Prostate gland (tissue), 2 donors: Measurements from ENCODE around the gene IPCEF1. TPM values are rescaled to one million over a fixed set of nuclear protein-coding genes. Genes with fewer than 3 reads are reported as not detected.
A peak's percentile ranks its signal among the peaks of the same experiment; 100 is the strongest.
"Not testable (repeated sequence)": the region's sequence is repeated elsewhere in the genome, so short reads cannot be mapped to it uniquely, and the experiment has no call there.

Source experiments
- DNase-seq: peaks from one replicate; pipeline ENCODE4 v3.0.0-alpha.2; 2019; ENCODE audit warnings: low spot score
- H3K27ac ChIP-seq, 2 donors: fragments of 200-600 bp; sonication (generic); 2 replicates each; pipeline ENCODE4 v1.5.1; 2017 to 2019
- H3K27me3 ChIP-seq: fragments of 200-600 bp; sonication (generic); replicated peaks from 2 replicates; pipeline ENCODE4 v1.5.1; 2019; ENCODE audit not compliant: insufficient read depth
- H3K36me3 ChIP-seq, 2 donors: fragments of 200-600 bp; sonication (generic); 1 replicate in 1 of 2; 2 replicates in 1 of 2; pipeline versions ENCODE4 v1.5.1 to v1.8.1; 2017 to 2019
- H3K4me1 ChIP-seq: fragments of 200-600 bp; sonication (generic); replicated peaks from 2 replicates; pipeline ENCODE4 v1.5.1; 2019
- H3K4me3 ChIP-seq, 2 donors: fragments of 200-600 bp; sonication (generic); 2 replicates each; pipeline ENCODE4 v1.5.1; 2017 to 2019
- H3K9me3 ChIP-seq: fragments of 200-600 bp; sonication (generic); 2 replicates; pipeline ENCODE4 v1.5.1; 2017
- POLR2A ChIP-seq: fragments of 450-650 bp; IDR thresholded peaks from one replicate; pipeline ENCODE4 v1.6.1; 2016; ENCODE audit warnings: antibody characterized with exemption, mild to moderate bottlenecking
- POLR2AphosphoS5 ChIP-seq: sonication (generic); formaldehyde crosslinking; IDR thresholded peaks from one replicate; pipeline ENCODE4 v1.6.1; 2017; ENCODE audit warnings: antibody characterized with exemption
- WGBS: methylation state at CpG from one replicate; pipeline ENCODE4 v1.1.5; 2018; 5-methylcytosine and 5-hydroxymethylcytosine counted together
- intact Hi-C: fragments of 100-400 bp; cut with DNase I; formaldehyde crosslinking; loops from one replicate; pipeline ENCODE4 v1.14.2; 2022
- total RNA-seq, 2 donors: library from RNA; depleted of rRNA; stranded (reverse); fragments of >200 nt; gene quantifications; one replicate each; pipeline ENCODE4 v1.1.0, GENCODE V29; 2016
- TF ChIP-seq, protein P1 (sequence below), 4 experiments: fragments of 200-600 bp in 2 of 4; fragments of 450-650 bp in 2 of 4; sonication (generic) in 2 of 4; IDR thresholded peaks; 1 replicate in 3 of 4; 2 replicates in 1 of 4; pipeline ENCODE4 v1.5.1; 2016 to 2019; ENCODE audit warnings: antibody characterized with exemption in 4 of 4, mild to moderate bottlenecking in 2 of 4, moderate library complexity in 2 of 4

Gene IPCEF1
- total RNA-seq, 2 donors from 2014 or later = 1.0 to 6.1 TPM

DNA sequence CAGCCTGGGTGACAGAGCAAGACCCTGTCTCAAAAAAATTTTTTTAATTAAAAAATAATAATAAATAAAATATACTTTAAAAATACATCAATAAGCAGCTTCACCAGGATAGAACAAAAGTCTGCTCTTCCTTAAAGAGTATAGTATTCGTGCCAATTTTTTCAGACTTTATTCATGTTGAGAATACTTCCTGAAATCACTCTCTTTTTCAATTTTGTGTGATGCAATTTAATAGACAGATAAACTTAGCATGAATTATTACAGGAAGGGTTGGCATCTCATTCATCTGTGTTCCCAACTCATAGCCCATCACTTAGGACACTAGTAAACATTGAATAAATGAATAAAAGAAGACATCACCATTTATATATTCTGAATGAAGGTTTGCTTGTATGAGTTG, 52.4 kb downstream of the IPCEF1 start:
- Histone ChIP-seq H3K27me3 (no peaks in the 10 kb centered on the region), H3K4me1 (no peaks in the 10 kb centered on the region), H3K4me3 (no peak overlapping the region), H3K27ac (no peak overlapping the region), H3K9me3 (no peaks in the 10 kb centered on the region), H3K36me3 (no peaks in the 10 kb centered on the region)
- intact Hi-C loops = no loop called here
- no peak for DNase-seq
- 76% methylated on average over 1 of the region's 1 CpG for WGBS
- TF ChIP-seq POLR2A = no peak
- TF ChIP-seq, protein P1, sequence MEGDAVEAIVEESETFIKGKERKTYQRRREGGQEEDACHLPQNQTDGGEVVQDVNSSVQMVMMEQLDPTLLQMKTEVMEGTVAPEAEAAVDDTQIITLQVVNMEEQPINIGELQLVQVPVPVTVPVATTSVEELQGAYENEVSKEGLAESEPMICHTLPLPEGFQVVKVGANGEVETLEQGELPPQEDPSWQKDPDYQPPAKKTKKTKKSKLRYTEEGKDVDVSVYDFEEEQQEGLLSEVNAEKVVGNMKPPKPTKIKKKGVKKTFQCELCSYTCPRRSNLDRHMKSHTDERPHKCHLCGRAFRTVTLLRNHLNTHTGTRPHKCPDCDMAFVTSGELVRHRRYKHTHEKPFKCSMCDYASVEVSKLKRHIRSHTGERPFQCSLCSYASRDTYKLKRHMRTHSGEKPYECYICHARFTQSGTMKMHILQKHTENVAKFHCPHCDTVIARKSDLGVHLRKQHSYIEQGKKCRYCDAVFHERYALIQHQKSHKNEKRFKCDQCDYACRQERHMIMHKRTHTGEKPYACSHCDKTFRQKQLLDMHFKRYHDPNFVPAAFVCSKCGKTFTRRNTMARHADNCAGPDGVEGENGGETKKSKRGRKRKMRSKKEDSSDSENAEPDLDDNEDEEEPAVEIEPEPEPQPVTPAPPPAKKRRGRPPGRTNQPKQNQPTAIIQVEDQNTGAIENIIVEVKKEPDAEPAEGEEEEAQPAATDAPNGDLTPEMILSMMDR (IDR thresholded peaks at IDR 0.05) = no peak
- TF ChIP-seq POLR2AphosphoS5 = no peak

DNA sequence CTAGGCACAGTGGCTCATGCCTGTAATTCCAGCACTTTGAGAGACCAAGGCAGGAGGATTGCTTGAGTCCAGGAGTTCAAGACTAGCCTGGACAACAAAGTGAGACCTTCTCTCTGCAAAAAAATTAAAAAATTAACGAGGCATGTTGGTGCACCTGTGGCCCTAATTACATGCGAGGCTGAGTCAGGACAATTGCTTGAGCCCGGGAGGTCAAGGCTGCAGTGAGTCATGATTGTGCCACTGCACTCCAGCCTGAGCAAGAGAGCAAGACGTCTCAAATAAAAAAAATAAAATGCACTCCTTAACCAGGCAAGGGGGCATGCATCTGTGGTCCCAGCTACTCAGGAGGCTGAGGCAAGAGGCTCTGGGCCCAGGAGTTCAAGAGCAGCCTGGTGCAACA, 53.0 kb downstream of the IPCEF1 start:
- intact Hi-C loops, H3K27ac ChIP-seq, H3K9me3 ChIP-seq, H3K27me3 ChIP-seq, H3K4me3 ChIP-seq, H3K36me3 ChIP-seq, DNase-seq, H3K4me1 ChIP-seq: not testable (repeated sequence)
- WGBS = 74% methylated on average over 4 of the region's 4 CpGs

DNA sequence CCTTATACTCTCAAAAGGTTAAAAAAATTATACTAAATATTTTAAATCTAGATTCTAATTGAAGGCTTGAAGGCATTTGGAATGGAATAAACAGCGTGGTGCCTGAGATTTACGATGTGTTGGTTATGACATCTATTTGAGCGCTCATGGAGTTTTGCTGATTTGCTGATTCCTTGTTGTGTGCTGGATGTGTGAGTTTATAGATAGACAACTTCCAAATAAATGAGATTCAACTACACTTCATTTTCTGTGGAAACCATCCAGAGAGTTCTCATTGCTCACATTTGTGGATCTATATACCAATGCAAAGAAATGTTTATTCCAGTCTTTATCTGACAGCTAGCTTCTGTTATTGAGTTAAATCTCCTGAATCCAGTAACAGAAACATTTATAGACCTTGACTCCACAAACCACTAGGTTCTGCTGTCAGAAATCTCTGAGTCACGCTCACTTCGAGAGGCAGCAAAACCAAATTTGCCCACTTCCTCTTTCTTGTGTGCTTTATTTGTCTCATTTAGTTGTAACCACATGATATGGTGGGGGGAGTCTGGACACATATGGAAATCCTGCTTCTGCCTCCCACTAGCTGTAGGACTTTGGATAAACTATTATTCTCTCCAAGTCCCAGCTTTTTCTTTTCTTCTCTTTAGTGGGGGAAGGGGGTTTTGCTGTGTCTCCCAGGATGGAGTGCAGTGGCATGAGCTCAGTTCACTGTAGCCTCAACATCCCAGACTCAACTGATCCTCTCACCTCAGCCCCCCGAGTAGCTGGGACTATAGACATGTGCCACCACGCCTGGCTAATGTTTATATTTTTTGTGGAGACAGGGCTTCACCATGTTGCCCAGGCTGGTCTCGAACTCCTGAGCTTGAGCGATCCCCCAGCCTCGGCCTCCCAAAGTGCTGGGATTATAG, 54.5 kb downstream of the IPCEF1 start:
- DNase-seq = no peak
- Histone ChIP-seq H3K9me3 (no peaks in the 10 kb centered on the region), H3K36me3 (no peaks in the 10 kb centered on the region), H3K4me3 (no peak overlapping the region), H3K27me3 (no peaks in the 10 kb centered on the region), H3K4me1 (no peaks in the 10 kb centered on the region), H3K27ac (no peak overlapping the region)
- 88% methylated on average over 10 of the region's 10 CpGs for WGBS
- TF ChIP-seq POLR2A = no peak
- intact Hi-C loops = no loop called here

DNA sequence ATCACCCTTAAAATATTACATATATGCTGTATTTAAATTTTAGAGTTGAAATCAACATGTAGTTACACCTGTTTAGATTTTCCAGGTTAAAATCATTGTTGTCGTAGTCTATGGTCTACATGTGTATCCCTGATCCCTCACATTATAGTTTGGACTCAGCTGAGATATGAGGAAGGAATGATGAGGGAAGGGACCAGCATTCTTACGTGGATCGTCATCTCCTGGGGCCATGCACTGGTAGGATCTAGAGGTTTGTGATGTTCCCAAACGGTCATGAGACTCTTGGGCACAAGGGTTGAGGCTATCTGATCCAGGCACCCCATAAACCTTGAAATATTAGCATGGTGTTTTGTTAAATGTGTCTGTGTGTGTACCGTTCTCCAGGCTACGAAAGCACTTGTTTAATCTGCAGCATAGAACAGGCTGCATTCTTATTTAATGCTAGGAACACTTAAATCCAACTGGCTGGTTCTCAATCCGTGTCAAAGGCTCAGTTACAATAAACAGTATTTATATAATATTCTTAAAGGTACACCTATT, 55.4 kb downstream of the IPCEF1 start:
- intact Hi-C loops = no loop called here
- H3K27ac ChIP-seq = no peak overlapping the region
- H3K4me1 ChIP-seq = no peaks in the 10 kb centered on the region
- no peaks in the 10 kb centered on the region for H3K36me3 ChIP-seq
- H3K4me3 ChIP-seq = no peak overlapping the region
- H3K27me3 ChIP-seq = no peaks in the 10 kb centered on the region
- TF ChIP-seq, protein P1 (IDR thresholded peaks at IDR 0.05) = no peak
- 39% methylated on average over 7 of the region's 7 CpGs for WGBS
- peak; percentile 14 for DNase-seq
- no peaks in the 10 kb centered on the region for H3K9me3 ChIP-seq

DNA sequence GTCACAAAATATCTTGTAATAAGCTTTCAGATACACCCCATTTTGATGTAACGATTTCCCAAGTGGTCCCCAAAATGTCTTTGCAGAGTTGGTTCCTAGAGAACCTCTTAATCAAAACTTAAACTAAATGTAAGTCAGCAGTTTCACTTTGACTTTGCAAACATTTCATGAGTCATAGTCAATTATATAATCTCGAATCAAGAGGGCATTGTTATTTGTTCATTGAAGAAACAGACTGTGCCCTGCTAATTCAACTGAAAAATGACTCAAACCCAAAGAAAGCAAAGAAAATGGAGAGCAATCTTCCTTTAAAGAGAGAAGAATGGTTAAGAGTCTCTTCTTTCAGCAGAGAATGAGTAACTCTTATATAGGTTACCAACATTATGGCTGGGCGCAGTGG, 58.3 kb downstream of the IPCEF1 start:
- no peak for DNase-seq
- H3K27me3 ChIP-seq = no peaks in the 10 kb centered on the region
- no peaks in the 10 kb centered on the region for H3K9me3 ChIP-seq
- TF ChIP-seq POLR2AphosphoS5 = peak; percentile 24
- no peak for TF ChIP-seq POLR2A
- H3K4me1 ChIP-seq = no peaks in the 10 kb centered on the region
- intact Hi-C loops = no loop called here
- 40% methylated on average over 3 of the region's 3 CpGs for WGBS
- peak overlapping the region in 1 of 2 donors; percentile 40 for H3K27ac ChIP-seq
- H3K4me3 ChIP-seq = no peak overlapping the region
- no peaks in the 10 kb centered on the region for H3K36me3 ChIP-seq

DNA sequence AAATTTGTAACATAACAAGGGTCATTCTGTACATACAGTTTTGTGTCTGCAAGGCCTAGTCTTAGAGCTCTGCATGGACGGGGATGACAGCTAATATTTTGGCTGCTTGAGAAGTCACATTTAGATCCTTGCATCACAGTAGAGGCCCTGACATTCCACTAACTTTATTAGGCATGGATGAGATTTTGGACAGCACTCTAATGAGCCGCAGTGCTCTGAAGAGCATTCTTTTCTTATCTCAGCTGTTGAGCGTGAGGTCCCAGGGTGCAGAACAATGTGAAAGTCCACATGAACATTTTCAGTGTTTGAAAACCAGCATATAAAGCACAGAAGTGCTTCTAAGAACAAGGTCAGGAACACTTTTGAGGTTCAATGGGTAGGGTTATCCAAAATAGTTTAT, 58.9 kb downstream of the IPCEF1 start:
- no peak overlapping the region for H3K27ac ChIP-seq
- TF ChIP-seq, protein P1 (IDR thresholded peaks at IDR 0.05) = no peak
- TF ChIP-seq POLR2AphosphoS5 (no peak), POLR2A (no peak)
- H3K9me3 ChIP-seq = no peaks in the 10 kb centered on the region
- WGBS = 18% methylated on average over 3 of the region's 3 CpGs
- no peak for DNase-seq
- no peaks in the 10 kb centered on the region for H3K36me3 ChIP-seq
- no peaks in the 10 kb centered on the region for H3K27me3 ChIP-seq
- H3K4me1 ChIP-seq = no peaks in the 10 kb centered on the region
- H3K4me3 ChIP-seq = no peak overlapping the region
- intact Hi-C loops = no loop called here
